GM12801 (cell line): ENCODE results near the gene SPTBN2.

Experiments used
- TF ChIP-seq, protein P1 (sequence below): IDR thresholded peaks from one replicate; pipeline ENCODE4 v1.5.1; 2011; ENCODE audit warnings: control low read depth; ENCODE audit not compliant: insufficient read length; ENCODE audit errors: extremely low read depth

The SPTBN2 gene

GRCh38 chr11:66638177-66639065 lies 90.6 kb downstream of the SPTBN2 start, which contains the start of gene RBM4:
RBM4 (plus strand) TSS chr11:66638703; CDS start chr11:66639712, 1,009 bp downstream.
- TF ChIP-seq, protein P1, sequence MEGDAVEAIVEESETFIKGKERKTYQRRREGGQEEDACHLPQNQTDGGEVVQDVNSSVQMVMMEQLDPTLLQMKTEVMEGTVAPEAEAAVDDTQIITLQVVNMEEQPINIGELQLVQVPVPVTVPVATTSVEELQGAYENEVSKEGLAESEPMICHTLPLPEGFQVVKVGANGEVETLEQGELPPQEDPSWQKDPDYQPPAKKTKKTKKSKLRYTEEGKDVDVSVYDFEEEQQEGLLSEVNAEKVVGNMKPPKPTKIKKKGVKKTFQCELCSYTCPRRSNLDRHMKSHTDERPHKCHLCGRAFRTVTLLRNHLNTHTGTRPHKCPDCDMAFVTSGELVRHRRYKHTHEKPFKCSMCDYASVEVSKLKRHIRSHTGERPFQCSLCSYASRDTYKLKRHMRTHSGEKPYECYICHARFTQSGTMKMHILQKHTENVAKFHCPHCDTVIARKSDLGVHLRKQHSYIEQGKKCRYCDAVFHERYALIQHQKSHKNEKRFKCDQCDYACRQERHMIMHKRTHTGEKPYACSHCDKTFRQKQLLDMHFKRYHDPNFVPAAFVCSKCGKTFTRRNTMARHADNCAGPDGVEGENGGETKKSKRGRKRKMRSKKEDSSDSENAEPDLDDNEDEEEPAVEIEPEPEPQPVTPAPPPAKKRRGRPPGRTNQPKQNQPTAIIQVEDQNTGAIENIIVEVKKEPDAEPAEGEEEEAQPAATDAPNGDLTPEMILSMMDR, result no peak

DNA sequence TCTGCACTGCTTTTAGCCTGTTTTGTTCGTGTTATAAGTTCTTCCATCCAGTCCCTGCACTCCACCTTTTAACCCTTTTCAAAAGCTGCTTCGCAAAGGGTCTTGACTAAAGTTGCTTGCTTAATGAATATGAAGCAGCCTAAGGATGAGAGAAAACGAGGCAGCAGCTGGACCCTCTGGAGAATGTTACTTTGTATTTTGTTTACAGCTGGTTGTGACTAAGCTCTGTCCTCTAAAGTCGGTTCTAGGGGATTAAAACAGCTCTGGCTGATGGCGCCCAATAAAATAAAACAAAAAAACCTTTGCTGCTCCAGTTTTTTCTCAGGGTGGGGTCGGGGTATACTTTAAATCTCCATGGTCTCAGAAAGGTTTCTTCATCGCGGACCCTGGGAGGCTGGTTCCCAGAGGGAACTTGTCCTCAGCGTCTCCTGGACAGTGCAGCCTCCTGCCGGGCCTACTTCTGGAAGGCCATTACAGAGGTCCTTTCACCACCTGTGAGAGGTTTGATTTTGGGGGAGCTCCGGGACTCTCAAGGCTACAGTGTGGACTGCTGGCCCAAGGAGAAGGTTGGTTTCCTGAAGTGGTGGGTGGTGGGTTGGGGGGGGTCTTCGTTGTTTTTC lies 91.3 kb downstream of the SPTBN2 start:
- TF ChIP-seq, protein P1, result no peak

DNA sequence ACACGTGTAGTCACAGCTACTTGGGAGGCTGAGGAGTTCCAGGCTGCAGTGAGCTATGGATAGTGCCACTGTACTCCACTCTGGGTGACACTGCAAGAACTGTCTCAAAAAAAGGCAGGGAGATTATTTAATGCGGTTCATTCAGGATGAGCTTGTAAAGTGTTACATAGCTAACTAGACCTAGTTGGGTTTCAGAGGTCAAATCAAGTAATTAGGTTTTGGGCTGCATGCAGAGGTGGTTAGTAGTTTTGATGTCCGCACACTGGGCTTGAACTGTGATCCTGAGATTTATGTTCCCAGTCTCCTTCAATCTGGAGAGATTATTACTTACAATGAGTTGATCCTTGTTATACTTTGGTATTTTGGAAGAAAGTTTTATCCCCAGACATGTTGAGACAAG lies 92.6 kb downstream of the SPTBN2 start:
- TF ChIP-seq, protein P1, result no peak
